Activated CD4-positive, alpha-beta T cell treated with anti-CD3 and anti-CD28 coated beads, Interleukin-2, amount 10 ng/mL, durations not matched to agents 7 days and 5 days (primary cell): Measurements from ENCODE around the gene CMTR2. TPM values are rescaled to one million over a fixed set of nuclear protein-coding genes. Genes with fewer than 3 reads are reported as not detected.
"Not testable (repeated sequence)": the region's sequence is repeated elsewhere in the genome, so short reads cannot be mapped to it uniquely, and the experiment has no call there.

Experiments used
- CTCF ChIA-PET: fragments of 350-600 bp; sonication (Branson Sonifier 250); formaldehyde crosslinking; loops from one replicate; lab custom pipeline; 2021; ENCODE audit warnings: antibody characterized with exemption; lab: Charles Lee
- POLR2A ChIA-PET: fragments of 350-600 bp; sonication (Branson Sonifier 250); formaldehyde crosslinking; loops from one replicate; lab custom pipeline; 2021; ENCODE audit warnings: antibody characterized with exemption; lab: Charles Lee
- DNase-seq: peaks from one replicate; pipeline ENCODE4 v3.0.0-alpha.2; 2020
- H3K27ac Mint-ChIP-seq: one replicate; pipeline ENCODE4 v1.8.0; 2021; ENCODE audit warnings: mild to moderate bottlenecking, moderate library complexity, mixed read lengths
- H3K27me3 Mint-ChIP-seq: one replicate; pipeline ENCODE4 v1.8.0; 2021; ENCODE audit warnings: mixed read lengths
- H3K36me3 Mint-ChIP-seq: one replicate; pipeline ENCODE4 v1.8.0; 2021; ENCODE audit warnings: low read depth, mixed read lengths
- H3K4me1 Mint-ChIP-seq: one replicate; pipeline ENCODE4 v1.8.0; 2021; ENCODE audit warnings: mixed read lengths
- H3K4me3 Mint-ChIP-seq: one replicate; pipeline ENCODE4 v1.8.0; 2021; ENCODE audit warnings: mild to moderate bottlenecking, moderate library complexity, mixed read lengths
- H3K9me3 Mint-ChIP-seq: one replicate; pipeline ENCODE4 v1.8.0; 2021; ENCODE audit warnings: mixed read lengths
- total RNA-seq, 2 experiments: library from RNA; stranded (reverse); gene quantifications; one replicate each; pipeline ENCODE4 v1.2.3, GENCODE V29; 2021

CMTR2 gene
- 10 to 100 TPM; 24.2 to 25.7 TPM for total RNA-seq

- H3K4me1 Mint-ChIP-seq, result peaks cover 24% of the 10 kb centered on the region
- H3K27me3 Mint-ChIP-seq, result peaks cover 7% of the 10 kb centered on the region
- peak; percentile 92 for DNase-seq
- peaks cover 3% of the 10 kb centered on the region for H3K9me3 Mint-ChIP-seq
- H3K4me3 Mint-ChIP-seq, result peak within 1 kb of the TSS; percentile 79
- peak within 1 kb of the TSS; percentile 88 for H3K27ac Mint-ChIP-seq
- peaks cover 32% of the 10 kb centered on the region for H3K36me3 Mint-ChIP-seq
- CTCF ChIA-PET, result interaction anchor here (0.6 to 1.7 kb wide), 2 partner anchors 23 to 1131 kb away, joined by 3 to 5 read pairs; no protein-coding TSS in a partner anchor
- POLR2A ChIA-PET, result interaction anchor here (0.5 kb wide), 1 partner anchor 10 kb away, joined by 4 read pairs; no protein-coding TSS in a partner anchor
Observed at GRCh38 chr16:71288890-71289731, at the start of gene CMTR2. TSS of gene CMTR2 (minus strand) at chr16:71289402. CDS start at chr16:71285920, 3,482 bp downstream.

GRCh38 chr16:71338632-71339031, 49.4 kb upstream of the CMTR2 start:
- H3K27ac Mint-ChIP-seq, result no peak overlapping the region
- POLR2A ChIA-PET, result no interaction called here
- H3K4me3 Mint-ChIP-seq, result no peak overlapping the region
- H3K27me3 Mint-ChIP-seq, result peaks cover 13% of the 10 kb centered on the region
- no peaks in the 10 kb centered on the region for H3K4me1 Mint-ChIP-seq
- CTCF ChIA-PET, result no interaction called here
- no peak for DNase-seq
- no peaks in the 10 kb centered on the region for H3K9me3 Mint-ChIP-seq
- no peaks in the 10 kb centered on the region for H3K36me3 Mint-ChIP-seq

- Mint-ChIP-seq H3K36me3 (no peaks in the 10 kb centered on the region), H3K27ac (no peak overlapping the region)
- CTCF ChIA-PET, result no interaction called here
Observed at GRCh38 chr16:71338193-71338592, 49.0 kb upstream of the CMTR2 start.

GRCh38 chr16:71337631-71338030, 48.4 kb upstream of the CMTR2 start:
- no peak overlapping the region for H3K27ac Mint-ChIP-seq
- H3K9me3 Mint-ChIP-seq, result no peaks in the 10 kb centered on the region
- ChIA-PET CTCF (no interaction called here), POLR2A (no interaction called here)
- peaks cover 15% of the 10 kb centered on the region for H3K27me3 Mint-ChIP-seq
- H3K4me3 Mint-ChIP-seq, result no peak overlapping the region
- DNase-seq, result no peak
- no peaks in the 10 kb centered on the region for H3K36me3 Mint-ChIP-seq
- H3K4me1 Mint-ChIP-seq, result no peaks in the 10 kb centered on the region

More at GRCh38 chr16:71338193-71338592, 49.0 kb upstream of the CMTR2 start:
- Mint-ChIP-seq H3K4me3 (no peak overlapping the region), H3K4me1 (no peaks in the 10 kb centered on the region), H3K27me3 (peaks cover 15% of the 10 kb centered on the region), H3K9me3 (no peaks in the 10 kb centered on the region)
- POLR2A ChIA-PET, result no interaction called here
- no peak for DNase-seq

GRCh38 chr16:71328151-71328550, 38.9 kb upstream of the CMTR2 start:
- H3K36me3 Mint-ChIP-seq, result no peaks in the 10 kb centered on the region
- ChIA-PET CTCF (no interaction called here), POLR2A (no interaction called here)
- no peak overlapping the region for H3K4me3 Mint-ChIP-seq
- peaks cover 8% of the 10 kb centered on the region for H3K27me3 Mint-ChIP-seq
- no peaks in the 10 kb centered on the region for H3K4me1 Mint-ChIP-seq
- no peaks in the 10 kb centered on the region for H3K9me3 Mint-ChIP-seq
- no peak for DNase-seq
- no peak overlapping the region for H3K27ac Mint-ChIP-seq

GRCh38 chr16:71327720-71328119, 38.5 kb upstream of the CMTR2 start:
- Mint-ChIP-seq H3K4me1 (no peaks in the 10 kb centered on the region), H3K27me3 (peaks cover 8% of the 10 kb centered on the region)
- CTCF ChIA-PET, result interaction anchor here (1.7 kb wide), 1 partner anchor 16 kb away, joined by 5 read pairs; no protein-coding TSS in a partner anchor

GRCh38 chr16:71319999-71320398, 30.8 kb upstream of the CMTR2 start:
- DNase-seq, result no peak
- no peak overlapping the region for H3K27ac Mint-ChIP-seq
- no peaks in the 10 kb centered on the region for H3K4me1 Mint-ChIP-seq
- H3K9me3 Mint-ChIP-seq, result no peaks in the 10 kb centered on the region
- no peaks in the 10 kb centered on the region for H3K36me3 Mint-ChIP-seq
- H3K4me3 Mint-ChIP-seq, result no peak overlapping the region
- no peaks in the 10 kb centered on the region for H3K27me3 Mint-ChIP-seq
- POLR2A ChIA-PET, result no interaction called here
- CTCF ChIA-PET, result interaction anchor here (0.7 to 1.4 kb wide), 2 partner anchors 8 to 64 kb away, joined by 3 read pairs; no protein-coding TSS in a partner anchor

More at GRCh38 chr16:71327720-71328119, 38.5 kb upstream of the CMTR2 start:
- Mint-ChIP-seq H3K27ac (no peak overlapping the region), H3K36me3 (no peaks in the 10 kb centered on the region), H3K4me3 (no peak overlapping the region), H3K9me3 (no peaks in the 10 kb centered on the region)
- no peak for DNase-seq
- POLR2A ChIA-PET, result no interaction called here

GRCh38 chr16:71315269-71315668, 26.1 kb upstream of the CMTR2 start:
- no peaks in the 10 kb centered on the region for H3K4me1 Mint-ChIP-seq
- H3K27ac Mint-ChIP-seq, result no peak overlapping the region
- POLR2A ChIA-PET, result no interaction called here
- no peak overlapping the region for H3K4me3 Mint-ChIP-seq
- H3K9me3 Mint-ChIP-seq, result no peaks in the 10 kb centered on the region
- H3K27me3 Mint-ChIP-seq, result peaks cover 13% of the 10 kb centered on the region
- CTCF ChIA-PET, result no interaction called here
- H3K36me3 Mint-ChIP-seq, result no peaks in the 10 kb centered on the region
- DNase-seq, result no peak

GRCh38 chr16:71313591-71313990, 24.4 kb upstream of the CMTR2 start:
- CTCF ChIA-PET, POLR2A ChIA-PET, H3K27ac Mint-ChIP-seq, H3K4me3 Mint-ChIP-seq, H3K4me1 Mint-ChIP-seq, DNase-seq, H3K36me3 Mint-ChIP-seq, H3K9me3 Mint-ChIP-seq: not testable (repeated sequence)
- H3K27me3 Mint-ChIP-seq, result peaks cover 19% of the 10 kb centered on the region

GRCh38 chr16:71311553-71312158, 22.5 kb upstream of the CMTR2 start:
- Mint-ChIP-seq H3K27ac (no peak overlapping the region), H3K36me3 (no peaks in the 10 kb centered on the region), H3K27me3 (peaks cover 29% of the 10 kb centered on the region), H3K4me1 (no peaks in the 10 kb centered on the region), H3K4me3 (no peak overlapping the region), H3K9me3 (no peaks in the 10 kb centered on the region)
- ChIA-PET CTCF (interaction anchor here (0.6 to 1.0 kb wide), 3 partner anchors 8 to 23 kb away, joined by 3 to 5 read pairs (median 5); partner anchors contain the start of gene CMTR2), POLR2A (no interaction called here)
- peak; percentile 32 for DNase-seq

GRCh38 chr16:71303938-71304337, 14.7 kb upstream of the CMTR2 start:
- DNase-seq, result no peak
- H3K27me3 Mint-ChIP-seq, result peaks cover 29% of the 10 kb centered on the region
- ChIA-PET CTCF (no interaction called here), POLR2A (no interaction called here)
- no peak overlapping the region for H3K27ac Mint-ChIP-seq
- H3K4me1 Mint-ChIP-seq, result no peaks in the 10 kb centered on the region
- no peaks in the 10 kb centered on the region for H3K36me3 Mint-ChIP-seq
- no peaks in the 10 kb centered on the region for H3K9me3 Mint-ChIP-seq
- H3K4me3 Mint-ChIP-seq, result no peak overlapping the region

GRCh38 chr16:71297341-71297634, 8.1 kb upstream of the CMTR2 start:
- Mint-ChIP-seq H3K4me3 (no peak overlapping the region), H3K27ac (no peak overlapping the region), H3K9me3 (no peaks in the 10 kb centered on the region), H3K36me3 (no peaks in the 10 kb centered on the region), H3K27me3 (peaks cover 20% of the 10 kb centered on the region), H3K4me1 (no peaks in the 10 kb centered on the region)
- ChIA-PET POLR2A (no interaction called here), CTCF (no interaction called here)
- DNase-seq, result no peak

GRCh38 chr16:71296584-71297340, 7.6 kb upstream of the CMTR2 start:
- H3K4me1 Mint-ChIP-seq, result no peaks in the 10 kb centered on the region
- no peak overlapping the region for H3K27ac Mint-ChIP-seq
- no peaks in the 10 kb centered on the region for H3K36me3 Mint-ChIP-seq
- POLR2A ChIA-PET, result no interaction called here
- H3K27me3 Mint-ChIP-seq, result peaks cover 23% of the 10 kb centered on the region
- H3K4me3 Mint-ChIP-seq, result no peak overlapping the region
- H3K9me3 Mint-ChIP-seq, result no peaks in the 10 kb centered on the region
- no peak for DNase-seq
- CTCF ChIA-PET, result no interaction called here
